Bronchial epithelial cell (primary cell): ENCODE measurements around the gene CA10. TPM values are rescaled to one million over a fixed set of nuclear protein-coding genes. Genes with fewer than 3 reads are reported as not detected.

ENCODE experiments used
- DNase-seq: peaks from one replicate; pipeline ENCODE4 v3.0.0-alpha.2; 2010; ENCODE audit warnings: low read depth
- FAIRE-seq: peaks from 2 replicates; lab custom pipeline; 2011; peaks lifted over from hg19 to GRCh38; lab: Jason Lieb, UNC
- H3K27me3 ChIP-seq: 2 replicates; pipeline ENCODE4 v1.5.1; 2011; ENCODE audit warnings: low read length; ENCODE audit not compliant: control insufficient read depth, insufficient read depth
- H3K36me3 ChIP-seq: 2 replicates; pipeline ENCODE4 v1.5.1; 2011; ENCODE audit warnings: low read length; ENCODE audit not compliant: control insufficient read depth, insufficient read depth
- H3K4me3 ChIP-seq: 2 replicates; pipeline ENCODE4 v1.5.1; 2011; ENCODE audit warnings: mild to moderate bottlenecking, low read depth, low read length, control low read depth
- CTCF ChIP-seq: IDR thresholded peaks from 2 replicates; pipeline ENCODE4 v1.5.1; 2011; ENCODE audit warnings: mild to moderate bottlenecking, moderate library complexity, low read length, control low read depth, inconsistent platforms; ENCODE audit not compliant: insufficient read depth, severe bottlenecking
- total RNA-seq: library from RNA; depleted of rRNA; stranded (reverse); fragments of >200 nt; gene quantifications from 2 replicates; pipeline ENCODE4 v1.2.1, GENCODE V29; 2014

CA10 gene
- total RNA-seq, 1 donor from 2014 or later, result not detected

GRCh38 chr17:52149626-52150025, 8.9 kb downstream of the CA10 start:
- Histone ChIP-seq H3K27me3 (no peaks in the 10 kb centered on the region), H3K4me3 (no peak overlapping the region), H3K36me3 (no peaks in the 10 kb centered on the region)
- TF ChIP-seq CTCF, result no peak
- FAIRE-seq (no peak), DNase-seq (no peak)

- TF ChIP-seq CTCF, result no peak
- peak; percentile 87 for DNase-seq
- Histone ChIP-seq H3K36me3 (no peaks in the 10 kb centered on the region), H3K27me3 (no peaks in the 10 kb centered on the region), H3K4me3 (no peak overlapping the region)
- FAIRE-seq, result no peak
Measured at GRCh38 chr17:52148969-52149351, 9.6 kb downstream of the CA10 start.

GRCh38 chr17:52148288-52148968, 10.1 kb downstream of the CA10 start:
- FAIRE-seq, result no peak
- Histone ChIP-seq H3K36me3 (no peaks in the 10 kb centered on the region), H3K27me3 (no peaks in the 10 kb centered on the region), H3K4me3 (no peak overlapping the region)
- peak; percentile 73 for DNase-seq
- no peak for TF ChIP-seq CTCF

- Histone ChIP-seq H3K27me3 (no peaks in the 10 kb centered on the region), H3K36me3 (no peaks in the 10 kb centered on the region), H3K4me3 (no peak overlapping the region)
- FAIRE-seq, result no peak
- no peak for TF ChIP-seq CTCF
- DNase-seq, result peak; percentile 56
Measured at GRCh38 chr17:52147872-52148271, 10.6 kb downstream of the CA10 start.

GRCh38 chr17:52147431-52147830, 11.1 kb downstream of the CA10 start:
- TF ChIP-seq CTCF, result no peak
- H3K36me3 ChIP-seq, result no peaks in the 10 kb centered on the region
- DNase-seq, result peak; percentile 73
- no peaks in the 10 kb centered on the region for H3K27me3 ChIP-seq
- no peak for FAIRE-seq
- H3K4me3 ChIP-seq, result no peak overlapping the region

GRCh38 chr17:52145476-52145875, 13.0 kb downstream of the CA10 start:
- FAIRE-seq (no peak), DNase-seq (peak; percentile 92)
- TF ChIP-seq CTCF, result no peak
- Histone ChIP-seq H3K27me3 (no peaks in the 10 kb centered on the region), H3K36me3 (no peaks in the 10 kb centered on the region), H3K4me3 (no peak overlapping the region)
